Inflammatory macrophage treated with lipopolysaccharide for 1 hour (primary cell): ENCODE measurements around the gene PHOSPHO2.

ENCODE experiments used
- DNase-seq, 2 donors: peaks; one replicate each; pipeline ENCODE4 v3.0.0-alpha.2; 2020 to 2022

The PHOSPHO2 gene

GRCh38 chr2:169694113-169694893, at the start of gene PHOSPHO2, which contains the start of gene CFAP210:
Gene PHOSPHO2, plus strand, starts transcription at chr2:169694469. Its CDS starts 6,503 bp downstream, at chr2:169700972.
Gene CFAP210, minus strand, starts transcription at chr2:169694405. Its CDS starts 78 bp downstream, at chr2:169694327.
- DNase-seq, result peak; percentile 96 to 98

GRCh38 chr2:169647496-169647895, 46.8 kb upstream of the PHOSPHO2 start:
- DNase-seq, result no peak

GRCh38 chr2:169649278-169649677, 45.0 kb upstream of the PHOSPHO2 start:
- no peak for DNase-seq

GRCh38 chr2:169653636-169654035, 40.6 kb upstream of the PHOSPHO2 start:
- DNase-seq, result peak in 1 of 2 donors; percentile 15

GRCh38 chr2:169656164-169656563, 38.1 kb upstream of the PHOSPHO2 start:
- no peak for DNase-seq

- DNase-seq, result no peak
Observed at GRCh38 chr2:169658877-169659276, 35.4 kb upstream of the PHOSPHO2 start.

GRCh38 chr2:169659320-169659719, 34.9 kb upstream of the PHOSPHO2 start:
- no peak for DNase-seq

- no peak for DNase-seq
Observed at GRCh38 chr2:169661265-169661664, 33.0 kb upstream of the PHOSPHO2 start.

- no peak for DNase-seq
Observed at GRCh38 chr2:169662744-169663143, 31.5 kb upstream of the PHOSPHO2 start.

GRCh38 chr2:169663247-169663646, 31.0 kb upstream of the PHOSPHO2 start:
- DNase-seq, result no peak

GRCh38 chr2:169664600-169664977, 29.7 kb upstream of the PHOSPHO2 start:
- DNase-seq, result no peak

- no peak for DNase-seq
Observed at GRCh38 chr2:169664978-169665930, 29.0 kb upstream of the PHOSPHO2 start.

GRCh38 chr2:169667583-169667982, 26.7 kb upstream of the PHOSPHO2 start:
- no peak for DNase-seq

- DNase-seq, result no peak
Observed at GRCh38 chr2:169670215-169670651, 24.0 kb upstream of the PHOSPHO2 start.

GRCh38 chr2:169670937-169671336, 23.3 kb upstream of the PHOSPHO2 start:
- no peak for DNase-seq

- DNase-seq, result no peak
Observed at GRCh38 chr2:169672406-169672805, 21.9 kb upstream of the PHOSPHO2 start.

GRCh38 chr2:169673106-169673505, 21.2 kb upstream of the PHOSPHO2 start:
- no peak for DNase-seq

- DNase-seq, result no peak
Observed at GRCh38 chr2:169673921-169674320, 20.3 kb upstream of the PHOSPHO2 start.

- no peak for DNase-seq
Observed at GRCh38 chr2:169676357-169676756, 17.9 kb upstream of the PHOSPHO2 start.

GRCh38 chr2:169676850-169677249, 17.4 kb upstream of the PHOSPHO2 start:
- no peak for DNase-seq

GRCh38 chr2:169683054-169683424, 11.2 kb upstream of the PHOSPHO2 start:
- no peak for DNase-seq

- DNase-seq, result no peak
Observed at GRCh38 chr2:169683425-169684134, 10.7 kb upstream of the PHOSPHO2 start.

GRCh38 chr2:169684135-169684565, 10.1 kb upstream of the PHOSPHO2 start:
- DNase-seq, result no peak
